AG10803 (cell line): ENCODE measurements around the gene MOCS3.
A peak's percentile ranks its signal among the peaks of the same experiment; 100 is the strongest.

Experiments
- DNase-seq: peaks from one replicate; pipeline ENCODE4 v3.0.0; 2010; ENCODE audit warnings: low read depth
- H3K4me3 ChIP-seq: 2 replicates; pipeline ENCODE4 v1.5.1; 2011; ENCODE audit warnings: mild to moderate bottlenecking, low read length, control low read depth
- CTCF ChIP-seq: conservative IDR thresholded peaks from 2 replicates; pipeline ENCODE4 v1.5.1; 2011; ENCODE audit warnings: mild to moderate bottlenecking, low read length, control low read depth, inconsistent platforms

The MOCS3 gene

GRCh38 chr20:50983321-50983720 lies 24.7 kb downstream of the MOCS3 start:
- no peak for TF ChIP-seq CTCF
- H3K4me3 ChIP-seq = no peak overlapping the region
- DNase-seq = no peak

GRCh38 chr20:50987493-50988210 lies 29.0 kb downstream of the MOCS3 start:
- peak; percentile 95 for TF ChIP-seq CTCF
- no peak overlapping the region for H3K4me3 ChIP-seq
- peak; percentile 86 for DNase-seq

- TF ChIP-seq CTCF = no peak
Measured at GRCh38 chr20:50991076-50991475, 32.5 kb downstream of the MOCS3 start.

GRCh38 chr20:50992336-50992732 lies 33.7 kb downstream of the MOCS3 start:
- H3K4me3 ChIP-seq = no peak overlapping the region
- DNase-seq = no peak
- no peak for TF ChIP-seq CTCF

More at GRCh38 chr20:50991076-50991475, 32.5 kb downstream of the MOCS3 start:
- no peak overlapping the region for H3K4me3 ChIP-seq
- no peak for DNase-seq

- peak; percentile 78 for TF ChIP-seq CTCF
- H3K4me3 ChIP-seq = no peak overlapping the region
- peak; percentile 67 for DNase-seq
Measured at GRCh38 chr20:50992733-50993457, 34.3 kb downstream of the MOCS3 start.

- H3K4me3 ChIP-seq = no peak overlapping the region
- no peak for DNase-seq
- no peak for TF ChIP-seq CTCF
Measured at GRCh38 chr20:50993876-50994275, 35.3 kb downstream of the MOCS3 start.

- no peak for TF ChIP-seq CTCF
- DNase-seq = peak; percentile 66
- no peak overlapping the region for H3K4me3 ChIP-seq
Measured at GRCh38 chr20:50995506-50995905, 36.9 kb downstream of the MOCS3 start.
